ENCODE results near the gene PPP1R3D.

PPP1R3D gene

DNA sequence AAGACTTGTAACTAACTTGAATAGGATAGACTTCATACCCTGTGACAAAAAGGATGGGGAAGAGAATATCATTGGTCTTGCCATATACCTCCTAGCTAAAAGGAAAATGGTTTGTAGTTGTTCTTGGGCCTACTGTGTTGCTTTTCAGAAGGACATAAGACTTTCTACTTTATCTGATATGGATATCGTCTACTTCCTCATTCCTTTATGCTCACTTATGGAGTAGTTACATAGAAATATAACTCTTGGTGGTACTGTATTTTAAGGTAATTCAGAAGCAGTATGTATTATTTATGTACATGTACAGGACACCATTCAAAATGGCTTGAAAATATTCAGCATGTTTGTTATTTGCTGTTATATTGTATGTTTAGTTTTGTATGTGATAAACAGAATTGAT is 8.1 kb upstream of the PPP1R3D start:
- DNase-seq: no peak

DNA sequence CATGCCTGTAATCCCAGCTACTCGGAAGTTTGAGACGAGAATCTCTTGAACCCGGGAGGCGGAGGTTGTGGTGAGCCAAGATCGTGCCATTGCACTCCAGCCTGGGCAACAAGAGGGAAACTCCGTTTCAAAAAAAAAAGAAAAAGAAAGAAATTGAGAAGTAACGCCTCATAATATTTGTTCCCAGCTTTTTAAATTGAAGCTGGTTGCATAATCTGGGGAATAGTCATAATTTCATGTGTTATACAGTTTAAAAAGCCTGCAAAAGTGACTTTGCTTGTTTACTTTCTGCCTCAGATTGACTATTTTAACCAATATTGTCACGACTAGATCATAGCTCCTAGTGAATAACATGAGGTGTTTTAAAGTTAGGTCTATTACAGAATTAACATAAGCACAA is 7.3 kb upstream of the PPP1R3D start:
- DNase-seq: no peak

DNA sequence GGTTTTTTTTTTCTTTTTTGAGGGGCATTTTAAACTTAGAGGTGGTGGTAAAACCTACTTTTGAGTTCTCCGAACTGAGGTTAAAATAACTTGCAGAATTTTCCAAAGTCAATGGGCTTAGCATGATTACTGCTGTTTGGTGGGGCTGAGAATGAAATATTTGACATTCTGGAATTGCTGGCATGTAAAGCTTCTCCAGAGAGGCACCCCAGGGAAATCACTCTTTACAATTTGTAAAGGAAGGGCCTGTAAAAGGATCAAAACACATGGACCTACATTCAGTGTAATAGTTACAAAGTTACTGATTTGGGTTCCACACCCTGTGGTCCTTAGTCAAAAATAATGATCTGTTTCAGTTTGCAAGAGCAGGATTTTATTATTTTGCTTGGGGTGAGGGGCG is 5.6 kb upstream of the PPP1R3D start:
- DNase-seq: no peak

DNA sequence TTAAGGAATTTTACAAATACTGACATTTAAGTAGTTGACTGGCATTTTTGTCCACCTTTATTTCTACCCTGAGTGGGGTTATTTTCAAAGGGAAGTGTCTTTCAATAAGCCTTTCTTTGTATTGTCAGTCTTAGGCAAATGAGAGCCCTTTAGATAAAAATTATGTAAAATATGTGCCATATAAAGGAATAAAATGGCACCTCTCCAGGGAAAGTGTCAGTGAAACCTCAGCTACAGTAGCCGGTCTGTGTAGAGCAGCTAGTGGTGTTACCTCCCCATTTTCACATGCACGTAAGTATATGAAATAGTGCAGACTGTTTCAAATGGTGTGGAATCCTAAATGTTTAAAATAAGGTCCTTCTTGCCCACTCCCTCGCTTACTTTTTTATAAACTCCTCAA is 5.1 kb upstream of the PPP1R3D start:
- no peak for DNase-seq

GRCh38 chr20:59944726-59945125 is 4.6 kb upstream of the PPP1R3D start:
- DNase-seq: no peak

DNA sequence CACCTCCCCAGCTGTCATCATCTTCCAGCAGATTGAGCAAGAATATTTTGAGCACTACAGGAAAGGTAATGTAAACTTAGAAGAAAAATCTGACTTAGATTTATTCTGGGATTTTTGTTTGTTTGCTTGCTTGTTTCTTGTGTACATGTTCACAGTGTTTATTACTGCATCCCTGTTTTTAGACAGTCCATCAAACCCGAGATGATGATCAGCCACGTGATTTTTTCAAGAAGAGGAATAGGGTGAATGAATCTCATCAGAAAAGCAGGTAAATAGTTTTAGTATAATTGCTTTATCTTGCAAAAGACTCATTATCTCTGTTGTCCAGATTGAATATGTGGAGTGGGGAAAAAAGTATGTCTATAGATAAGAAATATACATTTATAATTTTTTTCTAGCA is 2.1 kb upstream of the PPP1R3D start:
- no peak for DNase-seq

GRCh38 chr20:59940956-59941294 is 820 bp upstream of the PPP1R3D start:
- no peak for DNase-seq

DNA sequence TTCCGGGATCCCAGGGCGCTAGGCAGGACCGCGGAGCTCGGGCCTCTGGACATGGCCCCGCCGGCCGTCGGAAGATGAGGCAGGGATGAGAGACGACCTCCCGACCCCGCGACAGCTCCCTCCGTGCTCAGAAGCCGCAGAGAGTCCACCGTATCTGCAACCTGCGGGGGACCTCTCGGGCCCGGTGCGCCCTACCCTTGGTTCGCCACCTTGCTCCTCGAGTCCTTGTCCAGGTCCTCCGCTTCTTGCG is 301 bp downstream of the PPP1R3D start:
- no peak for DNase-seq

DNA sequence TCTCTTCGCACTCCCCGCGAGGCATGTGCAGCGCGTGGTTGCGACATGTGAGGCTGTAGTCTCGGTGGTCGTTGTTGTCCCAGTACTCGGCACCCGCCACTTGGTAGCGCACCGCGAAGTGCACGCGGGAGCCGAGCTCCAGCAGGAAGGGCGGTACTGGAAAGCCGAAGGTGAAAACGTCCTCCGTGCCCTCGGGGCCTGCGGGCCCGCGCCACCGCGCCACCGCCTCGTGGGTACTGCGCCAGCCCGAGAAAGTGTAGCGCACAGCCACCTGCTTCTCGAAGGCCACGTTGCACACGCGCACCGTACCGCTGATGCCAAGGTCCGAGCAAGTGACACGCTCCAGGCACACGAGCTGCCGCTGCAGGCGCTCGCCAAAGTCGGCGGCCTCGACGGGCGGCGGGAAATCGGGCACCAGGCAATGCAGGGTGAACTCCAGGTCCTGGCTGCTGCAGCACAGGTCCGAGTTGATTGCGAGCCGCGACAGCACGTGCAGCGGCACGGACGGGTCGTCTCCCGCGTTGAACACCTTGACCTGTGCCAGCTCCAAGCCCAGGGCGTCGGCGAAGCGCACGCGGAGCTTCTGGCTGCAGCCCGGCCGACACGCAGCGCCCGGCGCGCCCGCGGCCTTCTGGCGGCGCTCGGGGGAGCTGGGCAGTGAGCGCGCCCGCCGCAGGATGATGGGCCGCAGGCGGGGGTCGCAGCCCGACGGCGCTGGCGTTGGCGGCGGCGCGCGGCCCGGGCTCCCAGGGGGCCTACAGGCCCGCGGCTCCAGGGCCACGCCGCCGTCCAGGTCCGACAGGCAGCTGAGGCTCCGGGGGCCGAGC is 840 bp downstream of the PPP1R3D start:
- DNase-seq: no peak

DNA sequence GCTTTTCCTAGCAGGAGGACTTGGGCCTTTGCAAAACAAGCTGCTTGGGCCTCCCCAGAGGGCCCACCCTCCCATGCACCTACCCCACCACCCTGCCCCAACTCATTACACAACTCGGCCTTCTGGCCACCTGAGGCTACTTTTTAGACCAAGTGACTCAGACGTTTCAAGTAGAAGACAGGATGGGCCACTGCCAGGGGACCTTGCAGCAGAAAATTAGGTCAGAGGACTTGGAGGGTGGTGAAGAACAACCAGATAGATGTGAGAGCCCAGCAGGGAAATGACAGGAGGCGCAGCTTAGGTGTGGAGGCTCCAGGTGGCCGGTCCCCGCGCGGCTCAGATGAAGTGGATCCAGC is 1.4 kb downstream of the PPP1R3D start:
- peak; percentile 5 for DNase-seq

- no peak for DNase-seq
Observed at GRCh38 chr20:59938221-59938620, 1.9 kb downstream of the PPP1R3D start.

DNA sequence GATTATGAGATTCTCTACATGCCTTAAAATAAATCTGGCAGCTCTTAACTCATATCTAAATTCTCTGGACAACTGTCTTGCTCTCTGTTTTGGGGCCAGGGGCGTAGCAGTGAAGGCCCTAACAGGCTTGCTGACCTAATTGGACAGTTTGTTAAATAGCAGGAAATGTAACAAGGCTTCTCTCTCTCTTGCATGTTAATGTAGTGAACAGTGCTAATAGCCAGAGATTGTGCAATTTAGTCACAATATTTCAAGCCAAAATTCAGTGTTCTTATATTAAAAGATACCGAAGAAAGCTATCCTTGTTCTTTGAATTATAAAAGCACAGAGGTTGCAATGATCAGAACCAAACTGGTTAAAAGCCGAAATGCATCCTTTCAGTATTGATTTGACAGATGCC is 3.0 kb downstream of the PPP1R3D start:
- DNase-seq: no peak

DNA sequence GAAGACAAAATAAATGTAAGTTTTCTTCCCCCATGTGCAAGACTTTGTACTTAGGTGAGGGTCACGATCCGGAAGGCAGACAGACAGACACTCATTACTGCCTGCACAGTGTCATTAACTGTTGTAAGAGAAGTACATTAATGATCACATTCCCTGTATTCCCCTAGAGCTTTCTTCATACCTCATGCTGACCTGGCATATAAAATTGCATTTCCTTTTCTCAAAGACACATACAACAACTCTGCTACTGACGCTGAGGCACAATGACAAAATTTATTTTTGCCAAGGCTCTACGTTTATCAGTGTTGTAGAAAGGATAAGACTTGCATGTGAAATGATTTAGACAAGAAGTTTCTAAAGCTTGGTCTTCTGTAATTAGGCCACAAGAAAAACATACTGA is 3.7 kb downstream of the PPP1R3D start:
- no peak for DNase-seq

DNA sequence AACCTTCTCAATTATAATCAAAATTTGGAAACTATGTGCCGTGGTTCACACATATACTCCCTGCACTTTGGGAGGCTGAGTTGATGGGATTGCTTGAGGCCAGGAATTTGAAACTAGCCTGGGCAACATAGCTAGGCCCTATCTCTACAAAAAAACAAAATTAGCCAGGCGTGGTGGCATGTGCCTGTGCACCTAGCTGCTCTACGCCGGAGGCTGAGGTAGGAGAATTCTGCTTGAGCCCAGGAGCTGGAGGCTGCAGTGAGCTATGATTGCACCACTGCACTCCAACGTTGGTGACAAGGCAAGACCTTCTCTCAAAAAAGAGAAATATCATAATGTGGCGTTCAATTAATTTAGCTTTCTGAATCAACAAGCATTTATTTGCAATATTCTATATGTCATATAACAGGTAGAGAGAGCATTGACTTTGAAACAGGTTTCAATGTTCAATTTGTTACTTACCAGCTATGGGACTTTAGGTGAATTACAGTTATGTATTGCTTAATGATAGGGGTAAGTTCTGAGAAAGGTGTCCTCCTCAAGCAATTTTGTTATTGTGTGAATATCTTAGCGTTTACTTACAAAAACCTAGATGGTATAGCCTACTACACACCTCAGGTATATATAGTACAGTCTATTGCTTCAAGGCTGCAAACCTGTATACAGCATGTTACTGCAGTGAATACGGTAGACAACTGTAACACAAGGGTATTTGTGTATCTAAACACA is 4.5 kb downstream of the PPP1R3D start:
- DNase-seq: no peak

DNA sequence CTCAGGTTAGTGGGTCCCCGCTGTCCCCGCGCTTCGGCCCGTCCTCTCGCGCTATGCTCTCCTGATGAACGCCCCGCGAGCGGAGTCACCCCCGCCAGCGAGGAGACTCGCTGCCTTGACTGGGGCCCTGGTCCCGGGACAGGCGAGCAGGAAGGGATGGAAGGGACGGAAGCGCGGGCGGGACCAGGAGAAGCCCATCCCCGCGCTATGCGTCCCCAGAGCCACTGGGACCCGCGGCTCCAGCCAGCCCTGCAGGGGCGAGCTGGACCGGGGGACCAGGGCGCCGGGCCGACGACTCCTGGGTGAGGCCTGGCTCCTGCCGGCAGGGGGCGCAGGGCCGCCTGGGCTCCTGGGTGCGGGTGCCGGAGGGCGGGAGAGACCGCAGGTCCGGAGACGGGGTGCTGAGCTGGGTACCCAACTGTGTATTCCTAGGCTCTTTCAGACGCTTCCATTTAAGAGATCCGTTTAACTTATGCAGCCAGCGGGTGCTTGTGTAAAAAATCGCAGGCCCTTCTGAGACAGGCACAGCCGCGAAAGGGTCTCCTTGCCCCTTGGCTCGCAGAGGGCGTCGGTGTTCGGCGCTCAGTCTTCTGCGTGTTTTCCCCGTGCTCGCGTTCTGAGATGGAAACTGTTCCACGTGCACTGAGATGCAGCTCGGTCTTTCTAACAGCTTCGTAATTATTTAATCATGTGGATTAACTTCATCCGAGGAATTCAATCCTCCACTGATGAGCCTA is 6.1 kb downstream of the PPP1R3D start:
- no peak for DNase-seq

- DNase-seq: no peak
Observed at GRCh38 chr20:59933296-59933848, 6.7 kb downstream of the PPP1R3D start, which contains the start of gene SYCP2. Gene SYCP2, minus strand, starts transcription at chr20:59933637. Its CDS starts 11,224 bp downstream, at chr20:59922413.

DNA sequence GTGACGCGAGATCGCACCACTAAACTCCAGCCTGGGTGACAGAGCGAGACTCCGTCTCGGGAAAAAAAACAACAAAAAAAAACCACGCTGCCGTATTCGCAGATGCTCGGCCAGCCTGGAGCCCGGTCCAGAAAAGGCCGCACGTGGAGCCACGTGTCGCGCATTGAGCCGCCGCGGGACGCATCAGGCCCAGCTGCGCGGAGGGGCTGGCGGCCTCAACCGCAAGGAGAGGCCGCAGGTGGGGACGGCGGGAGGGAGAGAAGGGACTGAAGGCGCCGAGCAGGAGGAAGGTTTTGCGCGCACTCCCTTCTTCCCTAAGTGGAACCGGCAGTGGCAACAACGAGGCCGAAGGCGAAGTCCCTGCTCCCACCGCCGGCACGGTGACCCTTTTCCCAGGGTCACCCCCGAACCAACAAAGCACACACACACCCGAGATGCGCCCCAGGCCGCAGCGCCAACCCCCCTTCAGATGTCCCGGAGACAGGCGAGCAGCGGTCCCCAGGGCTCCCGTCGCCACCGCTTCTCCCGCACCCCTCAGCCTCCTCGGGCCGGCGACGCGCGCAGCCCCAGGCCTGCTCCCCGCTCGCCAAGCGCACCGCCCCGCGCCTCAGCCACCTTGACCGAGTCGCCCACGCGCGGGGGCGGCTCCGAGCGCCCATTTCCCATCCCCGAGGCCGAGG is 7.3 kb downstream of the PPP1R3D start:
- DNase-seq: no peak

GRCh38 chr20:59931511-59932312 is 8.4 kb downstream of the PPP1R3D start:
- DNase-seq: no peak

- no peak for DNase-seq
Observed at GRCh38 chr20:59925899-59926298, 14.2 kb downstream of the PPP1R3D start.

DNA sequence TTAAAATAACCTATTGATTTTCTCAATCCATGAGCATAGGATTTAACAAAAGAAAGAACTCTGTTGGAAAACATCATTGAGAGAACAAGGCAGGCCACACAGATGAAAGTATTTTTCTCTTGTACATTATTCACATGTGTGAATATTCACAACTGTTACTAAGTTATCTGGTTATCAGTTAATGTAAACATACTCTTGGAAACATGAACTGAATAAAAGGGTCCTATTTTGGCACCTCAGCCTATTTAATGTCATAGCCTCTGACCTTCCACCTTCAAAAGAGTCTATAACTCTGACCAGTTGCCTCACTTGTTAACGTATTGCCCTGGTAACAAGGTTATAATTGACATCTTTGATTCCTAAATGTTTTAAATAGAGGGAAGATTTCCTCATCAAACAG is 14.7 kb downstream of the PPP1R3D start:
- no peak for DNase-seq

- DNase-seq: no peak
Observed at GRCh38 chr20:59923514-59923913, 16.6 kb downstream of the PPP1R3D start.

GRCh38 chr20:59920944-59921343 is 19.2 kb downstream of the PPP1R3D start:
- no peak for DNase-seq

All from NK-92 treated with Interleukin-12 subunit alpha and Interleukin-12 subunit beta, amount 100 ng/mL, for 24 hours (cell line).